NB4 (cell line): ENCODE data around the gene ANKRD62.

Source experiments
- CTCF ChIP-seq: IDR thresholded peaks from one replicate; pipeline ENCODE4 v1.5.1; 2012; ENCODE audit warnings: low read depth, low read length
- MAX ChIP-seq: IDR thresholded peaks from 2 replicates; pipeline ENCODE4 v1.6.1; 2011; ENCODE audit warnings: low read depth, low read length
- MYC ChIP-seq: IDR thresholded peaks from 2 replicates; pipeline ENCODE4 v1.6.1; 2011; ENCODE audit warnings: low read depth, low read length
- POLR2A ChIP-seq: IDR thresholded peaks from 2 replicates; pipeline ENCODE4 v1.6.1; 2011; ENCODE audit warnings: mild to moderate bottlenecking; ENCODE audit not compliant: insufficient read length; ENCODE audit errors: extremely low read depth

- TF ChIP-seq CTCF (no peak), POLR2A (no peak), MAX (no peak), MYC (no peak)
Observed at GRCh38 chr18:12072996-12073395, 20.6 kb upstream of the ANKRD62 start.
